GM21723 (cell line): ENCODE data around the gene LPP.

Source experiments
- ATAC-seq: cut with Tn5 transposase; IDR thresholded peaks from one replicate; pipeline ENCODE4 v1.9.1; 2021; ENCODE audit warnings: mild to moderate bottlenecking, moderate library complexity; ENCODE audit not compliant: unreplicated experiment

Gene LPP

DNA sequence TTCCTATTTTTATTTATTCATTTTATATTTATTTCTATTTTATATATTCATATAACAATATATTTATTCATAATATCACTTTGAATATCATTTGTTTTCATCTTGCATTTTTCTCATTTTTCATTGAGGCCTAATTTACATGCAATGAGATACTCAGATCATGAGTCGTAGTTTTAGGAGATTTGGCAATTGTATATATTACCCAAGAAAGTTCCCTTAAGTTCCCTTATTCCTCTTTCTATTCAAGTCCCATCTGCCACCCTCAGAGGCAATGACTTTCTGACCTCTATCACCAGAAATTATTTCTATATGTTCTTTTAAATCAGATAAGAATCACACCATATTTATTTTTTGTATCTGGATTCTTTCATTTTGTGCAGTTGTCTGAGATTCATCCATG lies 688.7 kb downstream of the LPP start:
- no peak for ATAC-seq

- no peak for ATAC-seq
These were observed 690.1 kb downstream of the LPP start for GRCh38 chr3:188844096-188844495.

GRCh38 chr3:188845514-188845913 lies 691.6 kb downstream of the LPP start:
- no peak for ATAC-seq

- ATAC-seq, result no peak
These were observed 695.0 kb downstream of the LPP start for GRCh38 chr3:188848947-188849346.

DNA sequence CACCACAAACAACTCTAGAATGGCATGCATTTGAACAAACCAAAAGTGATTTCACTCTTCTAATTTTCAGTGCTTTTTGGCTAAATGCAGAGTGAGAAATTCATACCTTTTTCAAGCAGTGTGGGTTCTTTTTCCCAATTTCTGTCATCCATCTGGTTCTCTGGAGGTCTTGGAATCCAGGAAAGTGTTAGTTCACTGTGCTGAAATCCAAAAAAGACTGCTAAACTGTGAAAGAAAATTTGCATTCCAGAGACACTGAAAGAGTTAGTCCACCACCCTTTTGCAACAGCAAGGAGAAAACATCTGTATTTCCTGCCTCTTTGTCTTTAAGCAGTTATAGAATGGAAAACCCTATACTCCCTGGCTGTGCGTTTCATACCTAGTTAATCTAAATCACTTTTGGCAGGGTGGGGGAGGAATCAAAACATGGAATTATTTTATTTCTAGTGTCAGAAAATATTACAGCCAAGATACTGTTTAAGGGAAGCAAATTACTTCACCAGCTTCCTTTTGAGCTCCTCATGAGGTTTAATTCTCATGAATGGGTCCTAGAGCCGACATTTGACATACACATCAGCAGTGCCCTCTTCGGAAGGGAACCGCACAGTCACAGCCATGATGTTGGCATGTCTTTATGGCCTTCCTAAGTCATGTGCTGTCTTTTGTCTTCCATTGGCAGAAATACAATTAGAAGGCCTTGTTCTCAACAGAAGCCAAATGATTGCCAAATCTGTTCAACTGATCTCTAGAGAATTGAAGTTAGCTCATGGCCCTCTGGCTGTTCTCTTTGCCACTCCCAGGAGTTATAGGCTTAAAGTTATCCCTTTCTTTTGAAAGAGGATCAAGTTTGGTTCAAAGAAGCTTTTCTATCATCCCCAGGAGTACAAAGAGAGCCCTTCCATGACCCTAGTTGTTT lies 700.2 kb downstream of the LPP start:
- no peak for ATAC-seq

DNA sequence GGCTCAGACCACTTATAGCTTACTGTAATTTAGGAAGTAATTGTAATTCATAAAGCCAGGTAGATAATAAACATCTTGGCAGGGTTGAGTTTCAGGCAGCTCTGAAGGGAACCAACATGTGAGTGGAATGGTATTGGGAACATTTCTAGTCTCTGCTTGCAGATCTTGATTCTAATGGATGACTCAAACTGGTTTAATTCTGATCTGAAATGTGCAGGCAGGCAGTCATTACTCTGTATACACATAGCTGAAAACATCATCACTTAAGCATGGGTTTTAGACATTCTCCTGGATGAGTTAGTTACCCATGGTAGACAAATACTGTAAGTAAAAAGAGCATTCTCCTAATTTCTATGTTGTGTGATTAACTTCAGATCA lies 700.8 kb downstream of the LPP start:
- no peak for ATAC-seq

- no peak for ATAC-seq
These were observed 701.7 kb downstream of the LPP start for GRCh38 chr3:188855675-188856074.

DNA sequence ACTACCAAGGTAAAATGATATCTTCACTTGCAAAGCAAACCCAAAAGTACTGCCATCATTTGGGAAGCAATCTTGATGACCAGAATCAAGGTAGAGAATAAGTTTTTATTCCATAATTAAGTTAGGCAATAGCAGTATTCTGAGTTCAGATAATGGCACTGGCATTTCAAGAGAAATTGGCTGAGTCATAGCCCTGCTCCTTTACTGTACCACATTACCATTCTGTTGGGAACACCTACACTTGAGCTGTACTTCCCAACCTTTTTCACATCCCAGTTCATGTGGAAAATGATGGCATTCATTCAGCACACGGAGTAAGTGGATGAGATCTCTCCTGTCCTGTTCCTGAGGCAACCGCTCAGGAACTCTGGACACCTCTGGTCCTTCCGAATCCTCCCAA lies 706.2 kb downstream of the LPP start:
- no peak for ATAC-seq

DNA sequence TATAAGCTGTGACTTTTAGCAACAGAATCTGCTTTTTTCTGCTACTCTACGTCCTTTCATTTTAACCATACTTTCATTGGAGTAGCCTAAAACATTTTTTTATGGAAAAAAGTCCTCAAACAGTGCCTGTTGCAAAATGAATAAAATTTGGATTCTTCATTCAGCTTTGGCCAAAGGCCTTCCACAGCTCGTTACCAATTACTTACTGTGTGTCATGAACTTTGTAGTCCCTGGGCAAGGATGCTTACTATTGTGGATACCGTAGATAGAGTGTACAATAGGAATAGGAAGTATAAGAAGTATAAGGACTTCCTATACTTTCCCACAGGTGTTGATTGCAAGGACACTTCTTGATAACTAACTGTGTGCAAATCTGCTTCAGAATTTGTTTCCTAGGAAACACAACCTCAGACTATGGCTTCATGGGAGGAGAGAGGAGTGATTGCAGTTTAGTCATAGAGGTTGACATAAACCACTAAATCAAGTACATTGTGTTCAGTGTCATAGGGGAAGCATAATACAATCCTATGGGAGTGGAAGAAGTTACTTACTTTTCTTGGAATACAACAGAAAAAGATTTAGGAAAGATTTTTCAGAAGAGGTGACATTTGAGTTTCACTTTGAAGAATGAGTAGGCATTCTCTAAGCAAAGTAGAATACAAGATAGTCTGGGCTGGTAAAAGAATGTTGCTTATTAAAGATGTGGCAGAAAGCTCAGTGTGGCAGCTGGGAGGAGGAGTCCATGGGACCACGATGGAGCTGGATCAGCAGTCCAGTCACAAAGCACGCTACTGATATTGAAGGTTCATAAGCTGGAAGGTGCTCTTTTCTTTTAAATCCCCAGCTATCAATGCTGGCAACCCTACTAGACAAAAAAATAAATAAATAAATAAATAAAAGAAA lies 708.1 kb downstream of the LPP start:
- no peak for ATAC-seq

DNA sequence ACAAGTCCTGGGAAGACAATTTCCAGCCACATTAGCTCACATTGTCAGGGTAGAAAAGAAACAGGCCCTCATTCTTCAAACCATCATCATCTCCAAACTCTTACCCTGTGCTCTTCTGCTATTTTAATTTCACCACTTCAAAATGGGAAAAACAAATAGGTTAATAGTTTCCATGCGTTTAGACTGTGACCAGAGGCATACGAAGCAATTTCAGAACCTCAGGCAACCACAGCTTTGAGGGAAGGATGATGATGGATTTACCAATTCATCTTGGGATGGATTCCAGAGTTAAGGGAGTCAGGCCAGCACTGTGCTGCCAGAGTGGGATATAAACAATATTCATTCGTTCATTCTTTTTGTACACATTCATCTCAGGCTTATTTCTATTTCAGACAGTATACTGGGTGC lies 710.0 kb downstream of the LPP start:
- ATAC-seq, result no peak

- no peak for ATAC-seq
These were observed 713.8 kb downstream of the LPP start for GRCh38 chr3:188867691-188868265.

DNA sequence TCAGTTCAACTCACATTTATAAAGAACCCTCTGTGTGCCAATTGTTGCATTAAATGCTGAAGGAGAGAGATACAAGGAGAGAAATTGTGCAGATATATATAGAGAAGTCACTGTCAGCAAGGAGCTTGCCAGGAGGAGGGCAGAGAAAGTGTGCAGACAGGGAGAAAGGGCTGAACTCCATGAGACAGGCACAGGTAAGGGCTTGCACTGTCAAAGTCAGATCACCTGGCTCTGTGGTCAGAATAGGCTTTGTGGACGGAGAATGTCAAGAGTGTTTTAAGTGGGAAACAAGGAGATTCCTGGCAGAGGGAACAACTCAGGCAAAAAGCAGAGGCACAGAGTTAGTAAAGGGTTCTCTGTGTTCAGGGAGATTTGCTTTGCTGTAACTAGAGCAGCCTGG lies 714.8 kb downstream of the LPP start:
- ATAC-seq, result no peak

DNA sequence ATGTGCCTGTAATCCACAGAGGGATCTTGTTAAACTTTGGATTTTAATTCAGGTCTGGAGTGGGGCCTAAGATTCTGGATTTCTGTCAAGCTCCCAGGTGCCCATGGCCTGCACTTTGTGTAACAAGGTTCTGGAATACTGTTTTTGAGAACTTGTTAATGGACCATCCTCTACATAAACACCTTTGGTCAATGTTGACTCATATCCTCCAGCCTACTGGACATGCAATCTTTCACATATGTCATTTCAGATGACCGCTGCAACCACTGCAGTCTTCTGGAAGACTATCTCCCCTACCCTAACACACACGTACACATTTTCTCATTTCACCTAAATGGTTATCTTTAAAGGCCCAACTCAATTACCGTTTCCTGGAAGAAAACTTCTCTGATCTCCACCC lies 715.7 kb downstream of the LPP start:
- ATAC-seq, result no peak

GRCh38 chr3:188870431-188870830 lies 716.5 kb downstream of the LPP start:
- no peak for ATAC-seq

DNA sequence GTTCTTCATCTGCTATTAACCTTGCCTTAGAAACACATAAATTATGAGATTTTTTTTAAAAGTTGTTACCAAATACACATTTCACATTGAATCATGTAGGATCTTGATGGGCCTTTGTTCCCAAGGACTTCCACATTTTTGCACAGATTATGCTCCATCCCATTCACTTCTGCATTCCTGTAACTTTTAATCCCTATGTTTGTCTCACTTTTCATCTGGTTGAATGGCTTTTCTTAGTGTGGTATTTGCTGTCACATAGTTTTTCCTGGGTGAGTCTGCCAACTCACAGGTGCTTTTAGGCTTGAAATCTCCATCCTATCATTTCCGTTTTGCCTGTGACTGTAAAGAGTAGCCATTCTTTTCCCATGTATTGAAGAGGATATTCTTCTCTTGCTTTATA lies 720.6 kb downstream of the LPP start:
- ATAC-seq, result no peak

DNA sequence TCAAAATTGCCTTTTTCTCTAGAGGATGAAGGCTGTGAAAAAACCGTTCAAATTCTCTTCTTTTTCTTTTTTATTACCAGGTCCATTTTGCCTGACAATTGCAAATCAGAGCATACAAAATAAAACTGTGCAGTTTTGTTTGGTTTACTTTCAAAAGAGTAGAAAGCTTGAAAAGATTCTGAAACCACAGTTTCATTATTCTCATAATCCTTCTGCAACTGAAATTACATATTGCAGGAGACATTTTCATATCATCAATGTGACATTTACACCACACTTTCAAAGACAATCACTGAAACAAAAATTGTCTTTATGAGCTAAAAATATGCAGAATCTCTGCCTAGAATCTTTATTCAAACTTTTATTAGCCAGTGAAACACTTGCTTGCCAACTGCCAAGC lies 721.5 kb downstream of the LPP start:
- ATAC-seq, result no peak

- ATAC-seq, result no peak
These were observed 722.4 kb downstream of the LPP start for GRCh38 chr3:188876370-188876769.

DNA sequence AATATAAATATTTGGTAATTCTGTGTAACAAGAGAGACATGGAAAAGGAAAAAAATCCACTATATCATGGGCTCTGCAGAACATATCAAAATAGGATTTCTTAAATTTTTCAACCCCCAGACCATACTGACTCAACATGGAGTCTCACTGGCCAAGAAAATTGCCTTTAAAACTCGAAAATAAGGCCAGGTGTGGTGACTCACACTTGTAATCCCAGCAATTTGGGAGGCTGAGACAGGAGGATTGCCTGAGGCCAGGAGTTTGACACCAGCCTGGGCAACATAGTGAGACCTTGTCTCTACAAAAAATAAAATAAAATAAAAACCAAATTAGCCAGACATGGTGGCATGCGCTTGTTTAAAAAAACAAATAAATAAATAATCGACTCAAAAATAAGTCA lies 723.4 kb downstream of the LPP start:
- ATAC-seq, result no peak

- no peak for ATAC-seq
These were observed 724.1 kb downstream of the LPP start for GRCh38 chr3:188878076-188878475.

DNA sequence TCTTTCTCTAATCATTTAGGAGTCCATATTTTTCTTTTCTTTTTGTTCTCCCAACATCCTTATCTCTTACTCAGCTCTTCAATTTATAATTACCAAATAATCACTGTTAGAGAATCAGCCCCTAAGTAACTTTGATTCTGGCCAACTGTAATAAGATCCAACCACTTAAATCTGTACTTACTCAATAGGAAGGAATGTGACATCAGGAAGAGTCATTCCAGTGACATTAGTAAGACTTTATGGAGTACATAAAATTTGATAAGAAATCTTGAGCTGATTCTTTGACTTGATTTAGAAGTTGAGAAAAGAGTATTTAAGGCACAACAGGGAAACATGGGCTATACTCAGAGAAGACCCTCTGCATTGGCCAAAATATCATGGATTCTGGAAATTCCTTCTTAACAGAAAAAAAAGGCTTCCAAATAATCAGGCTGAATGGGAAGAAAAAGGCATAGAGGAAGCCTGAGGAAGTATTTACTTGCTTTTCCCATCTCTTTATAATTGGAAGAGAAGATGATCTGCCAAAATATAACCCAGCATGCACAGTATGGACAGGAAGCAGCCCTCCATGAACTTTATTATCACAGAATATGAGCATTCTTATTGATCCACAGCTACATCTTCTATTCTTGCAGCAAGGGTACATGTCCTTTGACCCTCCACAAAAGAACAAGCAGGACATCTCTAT lies 728.1 kb downstream of the LPP start:
- no peak for ATAC-seq
